Muscle of leg (tissue), 11 donors: ENCODE data around the gene AUTS2. TPM values are rescaled to one million over a fixed set of nuclear protein-coding genes. Genes with fewer than 3 reads are reported as not detected.

Experiments
- DNase-seq: peaks from one replicate; pipeline ENCODE4 v3.0.0; 2013
- H3K27ac ChIP-seq: one replicate; pipeline ENCODE4 v1.5.1; 2013; ENCODE audit warnings: mild to moderate bottlenecking, low read length, control low read depth
- H3K27me3 ChIP-seq: one replicate; pipeline ENCODE4 v1.6.1; 2013; ENCODE audit warnings: low read length; ENCODE audit not compliant: control insufficient read depth, insufficient read depth
- H3K36me3 ChIP-seq: one replicate; pipeline ENCODE4 v1.6.1; 2013; ENCODE audit warnings: low read length; ENCODE audit not compliant: control insufficient read depth, insufficient read depth
- H3K4me1 ChIP-seq: one replicate; pipeline ENCODE4 v1.6.1; 2013; ENCODE audit warnings: low read length; ENCODE audit not compliant: control insufficient read depth, insufficient read depth
- H3K4me3 ChIP-seq: one replicate; pipeline ENCODE4 v1.5.1; 2013; ENCODE audit warnings: low read length, control low read depth
- H3K9me3 ChIP-seq: replicated peaks from 2 replicates; pipeline ENCODE4 v1.6.1; 2013; ENCODE audit warnings: low read depth, low read length; ENCODE audit not compliant: control insufficient read depth
- WGBS: methylation state at CpG from one replicate; pipeline ENCODE4 v1.1.5; 2013; ENCODE audit warnings: missing lambda C conversion rate; ENCODE audit not compliant: insufficient coverage; 5-methylcytosine and 5-hydroxymethylcytosine counted together
- polyA plus RNA-seq, 8 donors: library from polyadenylated mRNA; unstranded; fragments of 120-200 nt; gene quantifications; one replicate each; pipeline versions ENCODE4 v1.2.1 to v1.2.3, GENCODE V29; 2013; ENCODE audit warnings: inconsistent platforms in 1 of 8, low replicate concordance in 1 of 8; ENCODE audit not compliant: insufficient read length in 8 of 8, insufficient read depth in 1 of 8
- total RNA-seq: library from RNA; stranded (reverse); fragments of 120-200 nt; gene quantifications from one replicate; pipeline ENCODE4 v1.2.4, GENCODE V29; 2013

The AUTS2 gene
- total and polyA plus RNA-seq, 9 donors, result 28.6 to 92.3 (median 58.8) TPM

- Histone ChIP-seq H3K4me3 (no peak overlapping the region), H3K36me3 (no peaks in the 10 kb centered on the region), H3K4me1 (peaks cover 8% of the 10 kb centered on the region), H3K27me3 (no peaks in the 10 kb centered on the region), H3K27ac (no peak overlapping the region), H3K9me3 (no peaks in the 10 kb centered on the region)
- DNase-seq, result no peak
- WGBS, result 100% methylated on average over 1 of the region's 1 CpG
Observed at GRCh38 chr7:70459546-70459945, 861.3 kb downstream of the AUTS2 start.

- Histone ChIP-seq H3K9me3 (no peaks in the 10 kb centered on the region), H3K27me3 (no peaks in the 10 kb centered on the region), H3K27ac (no peak overlapping the region), H3K4me1 (peaks cover 8% of the 10 kb centered on the region), H3K4me3 (no peak overlapping the region), H3K36me3 (no peaks in the 10 kb centered on the region)
- WGBS, result 87% methylated on average over 3 of the region's 10 CpGs
- no peak for DNase-seq
Observed at GRCh38 chr7:70460071-70460470, 861.8 kb downstream of the AUTS2 start.

- H3K4me3 ChIP-seq, result no peak overlapping the region
- WGBS, result 88% methylated on average over 6 of the region's 6 CpGs
- H3K4me1 ChIP-seq, result peaks cover 8% of the 10 kb centered on the region
- H3K27ac ChIP-seq, result no peak overlapping the region
- no peaks in the 10 kb centered on the region for H3K36me3 ChIP-seq
- no peaks in the 10 kb centered on the region for H3K9me3 ChIP-seq
- H3K27me3 ChIP-seq, result no peaks in the 10 kb centered on the region
- DNase-seq, result no peak
Observed at GRCh38 chr7:70460562-70460961, 862.3 kb downstream of the AUTS2 start.

GRCh38 chr7:70463352-70463938 lies 865.2 kb downstream of the AUTS2 start:
- no peak for DNase-seq
- H3K4me3 ChIP-seq, result no peak overlapping the region
- no peaks in the 10 kb centered on the region for H3K9me3 ChIP-seq
- no peak overlapping the region for H3K27ac ChIP-seq
- WGBS, result 70% methylated on average over 2 of the region's 5 CpGs
- H3K27me3 ChIP-seq, result no peaks in the 10 kb centered on the region
- no peaks in the 10 kb centered on the region for H3K36me3 ChIP-seq
- H3K4me1 ChIP-seq, result peaks cover under 1% of the 10 kb centered on the region

GRCh38 chr7:70466725-70467364 lies 868.6 kb downstream of the AUTS2 start:
- Histone ChIP-seq H3K4me3 (no peak overlapping the region), H3K27ac (no peak overlapping the region), H3K9me3 (no peaks in the 10 kb centered on the region), H3K36me3 (no peaks in the 10 kb centered on the region), H3K27me3 (no peaks in the 10 kb centered on the region), H3K4me1 (peaks cover 5% of the 10 kb centered on the region)
- no peak for DNase-seq
- WGBS, result 89% methylated on average over 3 of the region's 5 CpGs

- Histone ChIP-seq H3K27me3 (no peaks in the 10 kb centered on the region), H3K4me3 (no peak overlapping the region), H3K27ac (no peak overlapping the region), H3K36me3 (no peaks in the 10 kb centered on the region), H3K9me3 (no peaks in the 10 kb centered on the region), H3K4me1 (peaks cover 5% of the 10 kb centered on the region)
- no peak for DNase-seq
- 16% methylated on average over 7 of the region's 10 CpGs for WGBS
Observed at GRCh38 chr7:70470746-70471145, 872.5 kb downstream of the AUTS2 start.

- peak; percentile 30 for DNase-seq
- no peaks in the 10 kb centered on the region for H3K27me3 ChIP-seq
- 70% methylated on average over 2 of the region's 9 CpGs for WGBS
Observed at GRCh38 chr7:70472601-70473237, 874.4 kb downstream of the AUTS2 start.

GRCh38 chr7:70474639-70475234 lies 876.5 kb downstream of the AUTS2 start:
- no peaks in the 10 kb centered on the region for H3K36me3 ChIP-seq
- H3K9me3 ChIP-seq, result no peaks in the 10 kb centered on the region
- 83% methylated on average over 2 of the region's 5 CpGs for WGBS
- no peak overlapping the region for H3K4me3 ChIP-seq
- no peaks in the 10 kb centered on the region for H3K27me3 ChIP-seq
- no peak overlapping the region for H3K27ac ChIP-seq
- DNase-seq, result peak; percentile 15
- H3K4me1 ChIP-seq, result peaks cover 11% of the 10 kb centered on the region

More at GRCh38 chr7:70472601-70473237, 874.4 kb downstream of the AUTS2 start:
- Histone ChIP-seq H3K4me1 (peaks cover 11% of the 10 kb centered on the region), H3K36me3 (no peaks in the 10 kb centered on the region), H3K9me3 (no peaks in the 10 kb centered on the region), H3K4me3 (no peak overlapping the region), H3K27ac (no peak overlapping the region)

- no peak for DNase-seq
- no peak overlapping the region for H3K4me3 ChIP-seq
- no peaks in the 10 kb centered on the region for H3K27me3 ChIP-seq
- no peaks in the 10 kb centered on the region for H3K36me3 ChIP-seq
- no peak overlapping the region for H3K27ac ChIP-seq
- no peaks in the 10 kb centered on the region for H3K9me3 ChIP-seq
- H3K4me1 ChIP-seq, result peaks cover 6% of the 10 kb centered on the region
- 72% methylated on average over 4 of the region's 7 CpGs for WGBS
Observed at GRCh38 chr7:70477036-70478010, 879.0 kb downstream of the AUTS2 start.
